ENCODE data around the gene COX15. TPM values are rescaled to one million over a fixed set of nuclear protein-coding genes. Genes with fewer than 3 reads are reported as not detected.

COX15 gene
- total RNA-seq, 1 experiment from 2014 or later: 34.2 TPM

DNA sequence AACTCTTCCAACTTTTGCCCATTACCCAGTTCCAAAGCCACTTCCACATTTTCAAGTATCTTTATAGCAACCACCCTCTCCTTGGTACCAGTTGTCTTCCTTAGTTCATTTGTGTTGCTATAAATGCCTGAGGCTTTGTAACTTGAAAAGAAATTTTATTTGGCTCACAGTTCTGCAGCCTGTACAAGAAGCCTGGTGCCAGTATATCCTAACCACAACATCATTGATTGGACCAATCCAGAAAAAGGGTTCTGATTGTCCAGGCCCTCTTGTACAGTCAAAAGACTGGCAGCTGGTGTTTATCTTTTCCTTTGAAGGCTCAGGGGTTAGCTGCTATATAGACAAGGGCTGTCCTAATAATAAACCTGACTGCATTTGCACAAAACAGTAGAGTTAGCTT is 29.4 kb upstream of the COX15 start:
- Histone ChIP-seq H3K27ac (ENCODE audit: insufficient read length, low read depth, low read length) (no peak overlapping the region), H4K8ac (replicated peaks; ENCODE audit: insufficient read length, low read depth, low read length) (no peak overlapping the region), H2BK20ac (ENCODE audit: low read depth, low read length, poor library complexity, severe bottlenecking) (no peak overlapping the region), H2BK12ac (ENCODE audit: insufficient read length, low read depth, low read length) (no peak overlapping the region), H3K4me2 (ENCODE audit: insufficient read depth, insufficient read length, low read length) (no peak overlapping the region), H3K79me1 (ENCODE audit: insufficient read depth, low read depth, low read length, poor library complexity, severe bottlenecking) (no peaks in the 10 kb centered on the region), H3K9me3 (ENCODE audit: control insufficient read depth, low read depth, low read length) (no peaks in the 10 kb centered on the region), H2AK5ac (ENCODE audit: insufficient read length, low read length) (no peak overlapping the region), H4K91ac (ENCODE audit: insufficient read length, low read depth, low read length) (no peak overlapping the region), H2BK15ac (ENCODE audit: low read depth, low read length) (no peak overlapping the region), H4K5ac (ENCODE audit: insufficient read length, low read depth, low read length) (no peak overlapping the region), H3K56ac (ENCODE audit: insufficient read length, low read depth, low read length) (no peak overlapping the region), H3K4ac (ENCODE audit: low read depth, low read length) (no peak overlapping the region), H3K4me1 (ENCODE audit: insufficient read depth, low read length) (no peaks in the 10 kb centered on the region), H2BK120ac (ENCODE audit: low read depth, low read length, poor library complexity, severe bottlenecking) (no peak overlapping the region), H3K14ac (ENCODE audit: insufficient read depth, low read length) (no peak overlapping the region), H2AFZ (ENCODE audit: low read length) (no peak overlapping the region), H3K23me2 (ENCODE audit: insufficient read length, low read depth, low read length, poor library complexity, severe bottlenecking) (no peaks in the 10 kb centered on the region), H3K79me2 (ENCODE audit: insufficient read depth, low read length) (no peaks in the 10 kb centered on the region), H3K9ac (ENCODE audit: extremely low read depth, insufficient read length, low read length) (no peak overlapping the region), H3K27me3 (ENCODE audit: insufficient read depth, low read length) (no peaks in the 10 kb centered on the region), H3T11ph (ENCODE audit: low read length) (no peak overlapping the region), H2BK5ac (ENCODE audit: insufficient read length, low read length) (no peak overlapping the region), H4K20me1 (ENCODE audit: control insufficient read depth, insufficient read depth, insufficient read length) (no peaks in the 10 kb centered on the region), H3K23ac (ENCODE audit: insufficient read length, low read depth, low read length) (no peak overlapping the region), H3K18ac (ENCODE audit: insufficient read length, low read depth, low read length) (no peak overlapping the region)
- Mint-ChIP-seq H3K27ac (no peak overlapping the region), H3K9me3 (no peaks in the 10 kb centered on the region), H3K4me1 (no peaks in the 10 kb centered on the region), H3K4me3 (no peak overlapping the region), H3K36me3 (ENCODE audit: insufficient read depth in 1 of 3, low read depth in 3 of 3) (peaks cover 7 to 35% (median 26%) of the 10 kb centered on the region in 3 experiments; a peak in 6 of 7 replicates), H3K27me3 (ENCODE audit: low read depth) (no peaks in the 10 kb centered on the region)
- no peak for DNase-seq
- TF ChIP-seq, protein P1, sequence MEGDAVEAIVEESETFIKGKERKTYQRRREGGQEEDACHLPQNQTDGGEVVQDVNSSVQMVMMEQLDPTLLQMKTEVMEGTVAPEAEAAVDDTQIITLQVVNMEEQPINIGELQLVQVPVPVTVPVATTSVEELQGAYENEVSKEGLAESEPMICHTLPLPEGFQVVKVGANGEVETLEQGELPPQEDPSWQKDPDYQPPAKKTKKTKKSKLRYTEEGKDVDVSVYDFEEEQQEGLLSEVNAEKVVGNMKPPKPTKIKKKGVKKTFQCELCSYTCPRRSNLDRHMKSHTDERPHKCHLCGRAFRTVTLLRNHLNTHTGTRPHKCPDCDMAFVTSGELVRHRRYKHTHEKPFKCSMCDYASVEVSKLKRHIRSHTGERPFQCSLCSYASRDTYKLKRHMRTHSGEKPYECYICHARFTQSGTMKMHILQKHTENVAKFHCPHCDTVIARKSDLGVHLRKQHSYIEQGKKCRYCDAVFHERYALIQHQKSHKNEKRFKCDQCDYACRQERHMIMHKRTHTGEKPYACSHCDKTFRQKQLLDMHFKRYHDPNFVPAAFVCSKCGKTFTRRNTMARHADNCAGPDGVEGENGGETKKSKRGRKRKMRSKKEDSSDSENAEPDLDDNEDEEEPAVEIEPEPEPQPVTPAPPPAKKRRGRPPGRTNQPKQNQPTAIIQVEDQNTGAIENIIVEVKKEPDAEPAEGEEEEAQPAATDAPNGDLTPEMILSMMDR (conservative IDR thresholded peaks at IDR 0.05): no peak
